Measurements from ENCODE around the gene OPCML. TPM values are rescaled to one million over a fixed set of nuclear protein-coding genes. Genes with fewer than 3 reads are reported as not detected.

Gene OPCML
- total RNA-seq, 2 experiments from 2014 or later = not detected

DNA sequence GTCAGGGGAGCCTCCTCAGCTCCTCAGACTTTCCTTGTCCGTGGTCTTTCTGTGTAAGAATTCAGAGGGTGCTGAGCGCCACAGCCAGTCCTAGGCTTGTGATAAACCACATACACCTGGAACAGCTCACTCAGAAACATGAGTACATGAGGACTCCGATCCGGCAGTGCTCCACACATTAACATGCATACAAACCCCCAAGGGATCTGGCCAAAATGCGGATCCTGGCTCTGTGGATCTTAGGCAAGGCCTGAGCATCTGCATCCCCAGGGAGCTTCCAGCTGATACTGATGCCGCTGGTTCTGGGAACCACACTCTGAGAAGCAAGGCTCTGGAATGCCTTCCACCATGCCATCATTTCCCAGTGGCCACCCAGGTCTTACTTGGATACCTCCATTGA is 20.6 kb upstream of the OPCML start:
- no peak overlapping the region for H3K27ac Mint-ChIP-seq
- CTCF ChIA-PET = interaction anchor here (0.9 kb wide), 1 partner anchor 269 kb away, joined by 4 read pairs; no protein-coding TSS in a partner anchor
- DNase-seq = no peak
- H3K27me3 Mint-ChIP-seq = no peaks in the 10 kb centered on the region
- no peak overlapping the region for H3K4me3 Mint-ChIP-seq
- POLR2A ChIA-PET = no interaction called here
- H3K36me3 Mint-ChIP-seq (ENCODE audit: low read depth) = no peaks in the 10 kb centered on the region
- H3K4me1 Mint-ChIP-seq = no peaks in the 10 kb centered on the region
- peaks cover under 1% of the 10 kb centered on the region for H3K9me3 Mint-ChIP-seq

GRCh38 chr11:133551064-133551463 is 18.8 kb upstream of the OPCML start:
- Mint-ChIP-seq H3K4me1 (no peaks in the 10 kb centered on the region), H3K4me3 (no peak overlapping the region), H3K27me3 (no peaks in the 10 kb centered on the region), H3K9me3 (peaks cover 3% of the 10 kb centered on the region), H3K36me3 (ENCODE audit: low read depth) (no peaks in the 10 kb centered on the region), H3K27ac (no peak overlapping the region)
- no peak for DNase-seq
- CTCF ChIA-PET = no interaction called here
- POLR2A ChIA-PET = no interaction called here

DNA sequence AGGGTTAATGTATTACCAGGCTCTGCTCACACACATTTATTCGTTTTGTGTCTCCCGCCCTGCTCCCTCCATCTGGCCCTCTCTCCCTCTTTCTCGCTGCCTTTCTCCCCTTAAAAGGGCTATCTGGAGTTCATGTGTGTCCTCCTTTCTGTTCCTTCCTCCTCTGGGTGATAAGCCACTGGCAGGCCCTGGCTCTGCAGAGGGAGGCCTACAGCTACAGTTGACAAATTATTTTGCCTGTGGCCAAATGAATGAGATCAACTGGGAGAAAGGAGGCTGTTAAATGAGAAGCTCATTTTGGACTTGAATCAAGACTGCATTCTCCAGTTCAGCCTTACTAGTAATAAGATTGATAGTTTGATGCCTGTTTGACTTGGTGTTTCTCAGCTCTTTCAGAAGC is 17.5 kb upstream of the OPCML start:
- Mint-ChIP-seq H3K4me1 (no peaks in the 10 kb centered on the region), H3K4me3 (no peak overlapping the region), H3K9me3 (peaks cover 3% of the 10 kb centered on the region), H3K36me3 (ENCODE audit: low read depth) (no peaks in the 10 kb centered on the region), H3K27ac (no peak overlapping the region), H3K27me3 (no peaks in the 10 kb centered on the region)
- CTCF ChIA-PET = no interaction called here
- POLR2A ChIA-PET = no interaction called here
- no peak for DNase-seq

- CTCF ChIA-PET = no interaction called here
- Mint-ChIP-seq H3K36me3 (ENCODE audit: low read depth) (no peaks in the 10 kb centered on the region), H3K9me3 (peaks cover 3% of the 10 kb centered on the region), H3K27ac (no peak overlapping the region), H3K4me3 (no peak overlapping the region), H3K27me3 (no peaks in the 10 kb centered on the region), H3K4me1 (no peaks in the 10 kb centered on the region)
- DNase-seq = no peak
- POLR2A ChIA-PET = no interaction called here
These were observed 16.3 kb upstream of the OPCML start for GRCh38 chr11:133548641-133549040.

GRCh38 chr11:133547808-133548494 is 15.7 kb upstream of the OPCML start:
- POLR2A ChIA-PET = no interaction called here
- H3K27me3 Mint-ChIP-seq = no peaks in the 10 kb centered on the region
- no peaks in the 10 kb centered on the region for H3K36me3 Mint-ChIP-seq (ENCODE audit: low read depth)
- peaks cover 3% of the 10 kb centered on the region for H3K9me3 Mint-ChIP-seq
- CTCF ChIA-PET = no interaction called here
- H3K4me1 Mint-ChIP-seq = no peaks in the 10 kb centered on the region
- DNase-seq = no peak
- no peak overlapping the region for H3K27ac Mint-ChIP-seq
- no peak overlapping the region for H3K4me3 Mint-ChIP-seq

DNA sequence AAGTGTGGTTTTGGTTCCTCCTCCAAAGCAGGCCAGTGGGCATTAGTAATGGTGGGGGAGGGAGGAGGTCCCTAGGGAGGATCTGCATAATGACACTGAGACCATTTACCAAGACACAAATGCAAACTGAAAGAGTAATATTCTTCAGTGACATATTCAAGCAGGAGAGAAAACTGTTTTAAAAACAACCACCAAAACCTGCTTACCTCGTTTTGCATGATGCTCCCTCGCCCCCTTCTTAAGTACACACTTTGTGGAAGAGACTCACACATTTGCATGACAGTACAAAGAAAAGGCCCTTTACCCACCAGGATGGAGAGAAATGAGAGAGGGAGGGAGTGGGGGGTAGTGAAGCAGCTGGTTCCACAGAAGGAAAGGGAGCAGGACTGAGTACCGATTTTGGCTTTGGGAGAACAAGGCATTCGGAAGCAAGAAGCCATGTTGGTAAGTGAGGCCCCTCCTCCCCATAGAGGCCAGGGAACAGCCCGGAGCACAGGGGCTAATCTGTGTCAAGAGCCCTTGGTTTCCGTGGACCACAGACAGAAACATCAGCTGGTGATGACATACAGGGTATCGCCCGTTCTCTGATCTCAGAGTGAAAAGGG is 13.0 kb upstream of the OPCML start:
- peaks cover 3% of the 10 kb centered on the region for H3K9me3 Mint-ChIP-seq
- ChIA-PET CTCF (no interaction called here), POLR2A (no interaction called here)
- H3K4me1 Mint-ChIP-seq = no peaks in the 10 kb centered on the region
- H3K27me3 Mint-ChIP-seq = no peaks in the 10 kb centered on the region
- H3K4me3 Mint-ChIP-seq = no peak overlapping the region
- H3K36me3 Mint-ChIP-seq (ENCODE audit: low read depth) = no peaks in the 10 kb centered on the region
- no peak for DNase-seq
- no peak overlapping the region for H3K27ac Mint-ChIP-seq

GRCh38 chr11:133541720-133542095 is 9.4 kb upstream of the OPCML start:
- no peak for DNase-seq
- Mint-ChIP-seq H3K9me3 (no peaks in the 10 kb centered on the region), H3K4me3 (no peak overlapping the region), H3K27ac (no peak overlapping the region), H3K27me3 (no peaks in the 10 kb centered on the region), H3K4me1 (no peaks in the 10 kb centered on the region), H3K36me3 (ENCODE audit: low read depth) (no peaks in the 10 kb centered on the region)
- ChIA-PET CTCF (no interaction called here), POLR2A (no interaction called here)

GRCh38 chr11:133541021-133541719 is 8.9 kb upstream of the OPCML start:
- DNase-seq = no peak
- Mint-ChIP-seq H3K4me1 (no peaks in the 10 kb centered on the region), H3K27me3 (no peaks in the 10 kb centered on the region), H3K27ac (no peak overlapping the region), H3K9me3 (no peaks in the 10 kb centered on the region), H3K36me3 (ENCODE audit: low read depth) (no peaks in the 10 kb centered on the region), H3K4me3 (no peak overlapping the region)
- ChIA-PET POLR2A (no interaction called here), CTCF (no interaction called here)

- Mint-ChIP-seq H3K4me3 (no peak overlapping the region), H3K27ac (no peak overlapping the region), H3K27me3 (peaks cover 17% of the 10 kb centered on the region), H3K9me3 (no peaks in the 10 kb centered on the region), H3K4me1 (no peaks in the 10 kb centered on the region), H3K36me3 (ENCODE audit: low read depth) (no peaks in the 10 kb centered on the region)
- CTCF ChIA-PET = no interaction called here
- DNase-seq = no peak
- POLR2A ChIA-PET = no interaction called here
These were observed 3.9 kb upstream of the OPCML start for GRCh38 chr11:133536198-133536597.

DNA sequence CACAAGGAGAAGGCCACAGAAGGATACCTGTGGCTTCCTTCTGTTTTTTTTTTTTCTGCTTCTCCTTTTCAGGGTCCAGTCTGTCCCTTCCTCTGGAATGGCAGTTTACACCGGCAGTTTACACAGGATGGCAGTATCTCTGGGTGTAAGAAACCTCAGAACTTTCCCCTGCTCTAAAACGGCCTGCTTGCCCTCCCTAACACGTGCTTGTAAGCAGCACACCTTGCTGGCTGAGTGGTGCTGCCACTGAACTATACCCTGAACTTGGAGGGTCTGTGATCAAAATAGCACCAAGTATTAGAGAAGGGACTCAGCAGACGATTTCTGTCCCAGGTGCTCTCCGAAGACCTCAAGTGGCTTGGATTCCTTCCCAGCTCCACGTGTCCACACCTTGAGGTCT is 904 bp upstream of the OPCML start:
- Mint-ChIP-seq H3K4me3 (no peak overlapping the region), H3K4me1 (no peaks in the 10 kb centered on the region), H3K27ac (no peak overlapping the region), H3K36me3 (ENCODE audit: low read depth) (no peaks in the 10 kb centered on the region), H3K9me3 (no peaks in the 10 kb centered on the region), H3K27me3 (peaks cover 37% of the 10 kb centered on the region)
- DNase-seq = no peak
- POLR2A ChIA-PET = no interaction called here
- CTCF ChIA-PET = no interaction called here

DNA sequence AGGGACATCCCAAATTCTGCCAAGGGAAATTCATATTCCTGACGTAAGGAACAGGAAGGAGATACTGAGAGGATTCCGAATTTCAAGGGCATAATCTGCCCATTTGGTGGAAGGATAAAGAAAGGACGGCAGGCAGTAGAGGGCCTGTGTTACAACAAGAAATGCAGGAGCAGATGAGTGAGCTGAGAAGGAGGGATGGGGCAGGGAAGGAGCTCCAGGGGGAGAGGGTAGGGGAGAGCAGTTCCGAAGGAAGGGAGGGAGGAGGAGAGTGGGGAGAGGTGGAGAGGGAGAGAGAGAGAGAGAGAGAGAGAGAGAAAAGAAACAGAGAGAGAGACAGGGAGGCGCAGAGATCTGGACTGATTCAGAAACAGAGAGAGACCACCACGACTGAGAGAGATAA is 843 bp downstream of the OPCML start:
- Mint-ChIP-seq H3K27ac (no peak overlapping the region), H3K36me3 (ENCODE audit: low read depth) (no peaks in the 10 kb centered on the region), H3K27me3 (peaks cover 37% of the 10 kb centered on the region), H3K4me3 (no peak overlapping the region), H3K4me1 (no peaks in the 10 kb centered on the region), H3K9me3 (no peaks in the 10 kb centered on the region)
- no peak for DNase-seq
- POLR2A ChIA-PET = no interaction called here
- CTCF ChIA-PET = no interaction called here

GRCh38 chr11:133530501-133530835 is 1.8 kb downstream of the OPCML start:
- Mint-ChIP-seq H3K4me3 (no peak overlapping the region), H3K27me3 (peaks cover 37% of the 10 kb centered on the region)

GRCh38 chr11:133529807-133530500 is 2.3 kb downstream of the OPCML start:
- Mint-ChIP-seq H3K27ac (no peak overlapping the region), H3K9me3 (no peaks in the 10 kb centered on the region), H3K4me3 (no peak overlapping the region), H3K36me3 (ENCODE audit: low read depth) (no peaks in the 10 kb centered on the region), H3K4me1 (no peaks in the 10 kb centered on the region), H3K27me3 (peaks cover 37% of the 10 kb centered on the region)
- POLR2A ChIA-PET = no interaction called here
- no peak for DNase-seq
- CTCF ChIA-PET = no interaction called here

More at GRCh38 chr11:133530501-133530835, 1.8 kb downstream of the OPCML start:
- Mint-ChIP-seq H3K36me3 (ENCODE audit: low read depth) (no peaks in the 10 kb centered on the region), H3K27ac (no peak overlapping the region), H3K4me1 (no peaks in the 10 kb centered on the region), H3K9me3 (no peaks in the 10 kb centered on the region)
- no peak for DNase-seq
- CTCF ChIA-PET = no interaction called here
- POLR2A ChIA-PET = no interaction called here

DNA sequence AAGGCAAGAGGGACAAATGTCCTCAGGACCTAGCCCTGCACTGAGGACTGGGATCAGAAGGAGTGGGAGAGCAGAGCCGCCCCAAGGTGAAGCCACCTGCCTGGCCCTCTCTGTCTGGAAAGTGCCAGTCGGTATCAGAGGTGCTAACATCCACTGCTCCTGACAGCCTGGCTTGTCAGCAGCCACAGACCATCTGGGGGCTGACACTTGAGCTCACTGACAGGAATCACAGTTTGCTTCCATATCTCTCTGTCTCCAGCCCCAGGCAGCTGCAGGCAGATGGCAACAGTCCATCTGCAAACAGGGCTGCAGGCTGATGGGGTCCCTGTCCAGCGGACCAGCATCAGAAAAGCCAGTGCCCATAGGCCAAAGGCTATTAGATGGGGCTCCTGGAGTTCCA is 5.5 kb downstream of the OPCML start:
- H3K4me3 Mint-ChIP-seq = no peak overlapping the region
- no peak for DNase-seq
- no peak overlapping the region for H3K27ac Mint-ChIP-seq
- no peaks in the 10 kb centered on the region for H3K4me1 Mint-ChIP-seq
- H3K27me3 Mint-ChIP-seq = peaks cover 25% of the 10 kb centered on the region
- ChIA-PET CTCF (no interaction called here), POLR2A (no interaction called here)
- no peaks in the 10 kb centered on the region for H3K9me3 Mint-ChIP-seq
- no peaks in the 10 kb centered on the region for H3K36me3 Mint-ChIP-seq (ENCODE audit: low read depth)

All from activated CD4-positive, alpha-beta memory T cell treated with anti-CD3 and anti-CD28 coated beads, Interleukin-2, amount 10 ng/mL, durations not matched to agents 7 days and 5 days (primary cell).